GM10248 (cell line): ENCODE results near the gene MAN1A1.

Experiments used
- CTCF ChIA-PET: fragments of 300-600 bp; sonication (Branson Sonifier 250); formaldehyde crosslinking; extraction: SDS; loops from one replicate; lab custom pipeline; 2021; ENCODE audit warnings: antibody characterized with exemption; lab: Yijun Ruan, JAX
- POLR2A ChIA-PET: fragments of 350-650 bp; sonication (Branson Sonifier 250); formaldehyde crosslinking; extraction: SDS; loops from one replicate; lab custom pipeline; 2020; ENCODE audit warnings: antibody characterized with exemption; lab: Yijun Ruan, JAX
- DNase-seq: peaks from one replicate; pipeline ENCODE4 v3.0.0; 2012; ENCODE audit errors: extremely low spot score
- CTCF ChIP-seq: IDR thresholded peaks from 2 replicates; pipeline ENCODE4 v1.5.1; 2012; ENCODE audit warnings: mild to moderate bottlenecking, low read depth; ENCODE audit errors: extremely low read depth, missing control alignments, control extremely low read depth

The MAN1A1 gene

GRCh38 chr6:119269266-119270103, 80.1 kb downstream of the MAN1A1 start:
- TF ChIP-seq CTCF, result no peak
- CTCF ChIA-PET, result interaction anchor here (0.8 to 1.3 kb wide), 2 partner anchors 9 to 11 kb away, joined by 3 read pairs; no protein-coding TSS in a partner anchor
- POLR2A ChIA-PET, result no interaction called here
- no peak for DNase-seq

- no peak for TF ChIP-seq CTCF
- ChIA-PET POLR2A (no interaction called here), CTCF (interaction anchor here (1.2 kb wide), 1 partner anchor 20 kb away, joined by 3 read pairs; no protein-coding TSS in a partner anchor)
- no peak for DNase-seq
Measured at GRCh38 chr6:119267126-119267905, 82.2 kb downstream of the MAN1A1 start.

GRCh38 chr6:119264854-119265397, 84.6 kb downstream of the MAN1A1 start:
- TF ChIP-seq CTCF, result no peak
- ChIA-PET CTCF (interaction anchor here (1.2 to 1.7 kb wide), 3 partner anchors 11 to 25 kb away, joined by 3 to 5 read pairs (median 5); no protein-coding TSS in a partner anchor), POLR2A (no interaction called here)
- no peak for DNase-seq

- CTCF ChIA-PET, result no interaction called here
Measured at GRCh38 chr6:119262612-119263011, 86.9 kb downstream of the MAN1A1 start.

GRCh38 chr6:119261944-119262284, 87.6 kb downstream of the MAN1A1 start:
- TF ChIP-seq CTCF, result no peak
- POLR2A ChIA-PET, result no interaction called here
- CTCF ChIA-PET, result no interaction called here
- DNase-seq, result no peak

More at GRCh38 chr6:119262612-119263011, 86.9 kb downstream of the MAN1A1 start:
- no peak for DNase-seq
- no peak for TF ChIP-seq CTCF
- POLR2A ChIA-PET, result no interaction called here

GRCh38 chr6:119259027-119259426, 90.5 kb downstream of the MAN1A1 start:
- ChIA-PET CTCF (interaction anchor here (1.0 to 1.1 kb wide), 2 partner anchors 11 to 12 kb away, joined by 3 read pairs; no protein-coding TSS in a partner anchor), POLR2A (no interaction called here)
- TF ChIP-seq CTCF, result no peak
- no peak for DNase-seq
